HEK293T (cell line): Measurements from ENCODE around the gene TFAP2B.

Experiments used
- ARNT ChIP-seq: fragments of 450-650 bp; IDR thresholded peaks from 2 replicates; pipeline ENCODE4 v1.6.1; 2017; ENCODE audit warnings: mild to moderate bottlenecking
- BHLHE40 ChIP-seq: fragments of 450-650 bp; IDR thresholded peaks from 2 replicates; pipeline ENCODE4 v1.6.1; 2016; ENCODE audit warnings: mild to moderate bottlenecking, moderate library complexity, borderline replicate concordance
- CTBP1 ChIP-seq: fragments of 450-650 bp; IDR thresholded peaks from 2 replicates; pipeline ENCODE4 v1.6.1; 2016; ENCODE audit warnings: borderline replicate concordance
- FOXA1 ChIP-seq: fragments of 450-650 bp; IDR thresholded peaks from 2 replicates; pipeline ENCODE4 v1.6.1; 2016; ENCODE audit warnings: mild to moderate bottlenecking
- FOXK2 ChIP-seq: fragments of 450-650 bp; IDR thresholded peaks from 2 replicates; pipeline ENCODE4 v1.6.1; 2016; ENCODE audit warnings: mild to moderate bottlenecking
- FOXM1 ChIP-seq: fragments of 450-650 bp; IDR thresholded peaks from 2 replicates; pipeline ENCODE4 v1.6.1; 2017; ENCODE audit warnings: mild to moderate bottlenecking, borderline replicate concordance
- NFRKB ChIP-seq: fragments of 450-650 bp; IDR thresholded peaks from 2 replicates; pipeline ENCODE4 v1.6.1; 2016; ENCODE audit warnings: mild to moderate bottlenecking, moderate library complexity
- PKNOX1 ChIP-seq: fragments of 450-650 bp; IDR thresholded peaks from 2 replicates; pipeline ENCODE4 v1.6.1; 2016
- SP1 ChIP-seq: fragments of 450-650 bp; IDR thresholded peaks from 2 replicates; pipeline ENCODE4 v1.6.1; 2017
- SUZ12 ChIP-seq: fragments of 450-650 bp; IDR thresholded peaks from 2 replicates; pipeline ENCODE4 v1.6.1; 2016; ENCODE audit warnings: mild to moderate bottlenecking
- TARDBP ChIP-seq: fragments of 450-650 bp; IDR thresholded peaks from 2 replicates; pipeline ENCODE4 v1.6.1; 2016
- ZNF384 ChIP-seq: fragments of 450-650 bp; IDR thresholded peaks from 2 replicates; pipeline ENCODE4 v1.6.1; 2016

- TF ChIP-seq PKNOX1 (no peak), CTBP1 (no peak), FOXA1 (no peak), FOXM1 (no peak), BHLHE40 (no peak), NFRKB (no peak), SP1 (no peak), SUZ12 (no peak), ZNF384 (no peak), TARDBP (no peak), ARNT (no peak), FOXK2 (no peak)
Measured at GRCh38 chr6:50832912-50833311, 14.2 kb downstream of the TFAP2B start.
